ENCODE measurements around the gene RTL10.

DNA sequence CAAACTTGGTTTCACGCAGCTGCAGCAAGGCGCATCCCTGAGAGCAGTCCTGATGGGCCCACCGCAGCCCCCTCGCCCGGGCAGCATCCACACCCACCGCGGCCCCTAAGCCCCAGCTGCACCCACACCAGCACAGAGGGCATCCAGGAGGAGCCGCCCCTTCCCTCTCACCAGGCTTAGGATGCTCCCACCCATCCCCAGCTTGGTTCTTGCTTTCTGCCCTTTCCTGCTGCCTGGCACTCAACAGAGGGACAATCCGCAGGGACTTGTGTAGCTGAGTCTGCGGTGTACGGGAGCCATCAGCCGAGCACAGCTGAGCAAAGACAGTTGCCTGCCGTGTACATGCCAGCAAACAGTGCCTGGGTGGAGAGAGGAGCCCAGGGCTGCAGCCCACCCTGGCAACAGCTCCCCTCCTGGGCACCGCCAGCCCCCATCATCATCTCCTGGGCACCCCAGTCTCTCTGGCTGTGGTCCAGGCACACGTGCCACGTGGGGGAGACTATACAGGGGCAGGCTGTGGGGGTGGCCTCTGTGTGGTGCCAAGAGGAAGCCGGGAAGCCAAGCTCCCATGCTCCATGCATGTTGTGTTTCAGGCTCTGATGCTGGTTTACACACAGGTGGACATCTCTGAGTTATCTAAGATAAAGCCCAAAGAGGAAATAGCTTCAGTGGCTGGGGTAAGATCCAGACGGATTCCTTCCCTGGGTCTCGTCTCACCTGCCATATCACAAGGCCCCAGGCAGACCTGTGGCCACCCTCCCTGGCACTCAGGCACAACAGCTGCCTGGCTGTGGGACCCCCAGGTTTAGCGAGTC, 36.0 kb upstream of the RTL10 start:
- no peak for TF ChIP-seq POLR2A (IDR thresholded peaks at IDR 0.05)
- no peak for TF ChIP-seq CTCF (IDR thresholded peaks at IDR 0.05)
